Left kidney (tissue), 8 donors: ENCODE measurements around the gene ORM1. TPM values are rescaled to one million over a fixed set of nuclear protein-coding genes. Genes with fewer than 3 reads are reported as not detected.
"Not testable (repeated sequence)": the region's sequence is repeated elsewhere in the genome, so short reads cannot be mapped to it uniquely, and the experiment has no call there.

Experiments used
- DNase-seq: peaks from one replicate; pipeline ENCODE4 v3.0.0-alpha.2; 2013
- long read RNA-seq, 8 donors: transcript quantifications; one replicate each; lab custom pipeline, GENCODE V29; 2026
- polyA plus RNA-seq: library from polyadenylated mRNA; unstranded; fragments of 120-200 nt; gene quantifications from one replicate; pipeline ENCODE4 v1.2.1, GENCODE V29; 2013; ENCODE audit not compliant: insufficient read length

The ORM1 gene
- 0.22 TPM for polyA plus RNA-seq
- long read RNA-seq, donor 1 = 0 reads
- long read RNA-seq, donor 2 = 0 reads
- long read RNA-seq, donor 3 = 0 reads
- long read RNA-seq, donor 4 = 0 reads
- long read RNA-seq, donor 5 = 0 reads
- long read RNA-seq, donor 6 = 0 reads
- long read RNA-seq, donor 7 = 0 reads
- long read RNA-seq, donor 8 = 0 reads

DNA sequence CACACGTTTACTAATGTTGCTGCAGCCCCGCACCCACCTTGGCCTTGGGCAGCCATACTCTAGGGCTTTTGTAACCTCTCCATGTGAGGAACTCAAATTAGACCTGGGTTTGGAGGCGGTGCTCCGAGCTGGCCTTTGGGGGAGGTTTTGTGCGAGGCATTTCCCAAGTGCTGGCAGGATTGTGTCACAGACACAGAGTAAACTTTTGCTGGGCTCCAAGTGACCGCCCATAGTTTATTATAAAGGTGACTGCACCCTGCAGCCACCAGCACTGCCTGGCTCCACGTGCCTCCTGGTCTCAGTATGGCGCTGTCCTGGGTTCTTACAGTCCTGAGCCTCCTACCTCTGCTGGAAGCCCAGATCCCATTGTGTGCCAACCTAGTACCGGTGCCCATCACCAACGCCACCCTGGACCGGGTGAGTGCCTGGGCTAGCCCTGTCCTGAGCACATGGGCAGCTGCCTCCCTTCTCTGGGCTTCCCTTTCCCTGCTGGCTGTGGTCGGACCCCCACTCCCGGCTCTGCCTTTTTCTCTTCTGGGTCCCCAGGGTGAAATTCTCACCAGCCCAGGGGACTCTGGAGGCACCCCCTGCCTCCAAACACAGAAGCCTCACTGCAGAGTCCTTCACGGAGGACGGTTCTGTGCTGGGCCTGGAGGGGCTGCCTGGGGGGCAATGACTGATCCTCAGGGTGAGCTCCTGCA, at the start of gene ORM1:
Gene ORM1 (plus strand): TSS at position 268 of the 701 bp plus-strand sequence. CDS start 36 bp downstream, at position 304.
- not testable (repeated sequence) for DNase-seq

DNA sequence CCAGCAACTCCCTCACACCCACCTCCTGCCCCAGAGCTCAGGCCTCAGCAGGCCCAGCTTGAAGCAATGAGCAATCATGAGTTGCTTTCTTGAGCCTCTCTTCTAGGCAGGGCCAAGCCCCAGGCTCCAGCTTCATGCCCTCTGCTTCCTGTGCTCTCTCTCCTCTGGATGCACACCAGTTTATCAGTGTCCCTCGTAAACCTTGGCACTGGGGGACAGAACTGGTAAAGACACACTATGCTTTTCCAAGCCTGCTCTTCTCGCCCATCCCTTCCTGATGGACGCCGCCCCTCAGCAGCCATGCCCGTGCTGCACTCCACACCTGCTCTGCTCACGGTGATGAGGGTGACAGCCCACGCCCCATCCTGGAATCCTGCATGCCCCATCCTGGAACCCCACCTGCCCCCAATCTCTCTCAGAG, 49.4 kb upstream of the ORM1 start:
- DNase-seq = no peak

GRCh38 chr9:114274217-114274616, 48.7 kb upstream of the ORM1 start:
- DNase-seq = no peak

DNA sequence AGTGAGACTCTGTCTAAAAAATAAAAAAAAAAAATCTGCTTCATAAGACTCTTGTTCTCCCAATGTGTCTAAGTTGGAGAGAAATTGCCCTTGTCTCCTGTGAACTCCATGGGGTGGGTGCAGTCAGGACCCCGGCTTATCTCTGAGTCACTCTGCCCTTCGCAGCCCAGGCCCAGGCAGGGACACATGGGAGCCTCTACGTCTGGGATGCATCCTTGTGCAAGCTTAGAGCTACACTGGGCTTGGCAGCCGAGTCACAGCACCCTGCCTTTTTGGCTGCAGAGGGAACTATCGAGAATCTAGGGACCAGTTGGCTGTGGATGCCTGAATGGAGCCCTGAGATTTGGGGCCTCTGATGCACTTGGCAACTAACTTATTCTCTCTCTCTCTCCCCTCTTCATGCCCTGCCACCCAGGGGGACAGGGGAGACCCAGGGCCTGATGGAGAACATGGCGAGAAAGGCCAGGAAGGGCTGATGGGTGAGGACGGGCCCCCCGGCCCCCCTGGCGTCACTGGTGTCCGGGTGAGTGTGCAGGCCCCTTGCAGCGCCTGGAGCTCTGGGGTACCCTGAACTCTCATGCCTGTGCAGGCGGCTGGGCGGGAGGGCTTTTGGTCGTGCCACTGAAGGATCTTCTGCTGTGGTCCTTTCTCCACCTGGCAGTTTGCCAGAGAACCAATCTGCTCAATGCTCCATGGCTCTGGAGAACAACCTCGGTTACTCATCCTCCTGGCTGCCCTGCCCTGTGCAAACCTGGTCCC, 47.5 kb upstream of the ORM1 start:
- DNase-seq = no peak

- DNase-seq = no peak
These were observed 45.7 kb upstream of the ORM1 start for GRCh38 chr9:114276908-114277821.

DNA sequence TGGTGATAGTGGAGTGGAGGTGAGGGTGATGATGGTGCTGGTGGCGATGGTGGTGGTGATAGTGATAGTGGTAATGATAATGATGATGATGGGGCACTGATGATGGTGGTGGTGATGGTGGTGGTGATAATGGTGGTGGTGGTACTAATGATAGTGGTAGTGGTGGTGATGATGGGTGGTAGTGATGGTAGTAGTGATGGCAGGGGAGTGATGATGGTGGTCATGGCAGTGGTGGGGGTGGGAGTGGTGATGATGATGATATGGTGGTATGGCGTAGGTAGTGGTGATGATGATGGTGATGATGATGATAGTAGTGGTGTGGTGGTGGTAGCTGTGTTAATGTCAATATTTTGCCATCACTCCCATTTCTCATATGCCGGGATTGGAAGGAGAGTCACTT, 44.5 kb upstream of the ORM1 start:
- no peak for DNase-seq

- no peak for DNase-seq
These were observed 43.9 kb upstream of the ORM1 start for GRCh38 chr9:114278881-114279570.

DNA sequence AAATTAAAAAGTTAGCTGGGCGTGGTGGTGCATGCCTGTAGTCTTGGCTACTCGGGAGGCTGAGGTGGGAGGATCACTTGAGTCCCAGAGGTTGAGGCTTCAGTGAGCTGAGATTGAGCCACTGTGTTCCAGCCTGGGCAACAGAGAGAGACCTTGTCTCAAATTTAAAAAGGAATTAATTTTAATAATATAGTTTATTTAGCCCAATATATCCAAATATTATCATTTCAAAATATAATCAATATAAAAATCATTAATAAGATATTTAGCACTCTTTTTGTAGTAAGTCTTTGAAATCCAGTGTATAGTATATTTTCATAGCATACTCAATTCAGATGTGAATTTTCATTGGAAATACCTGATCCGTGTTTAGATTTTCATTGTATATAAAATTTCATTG, 43.2 kb upstream of the ORM1 start:
- DNase-seq = no peak

DNA sequence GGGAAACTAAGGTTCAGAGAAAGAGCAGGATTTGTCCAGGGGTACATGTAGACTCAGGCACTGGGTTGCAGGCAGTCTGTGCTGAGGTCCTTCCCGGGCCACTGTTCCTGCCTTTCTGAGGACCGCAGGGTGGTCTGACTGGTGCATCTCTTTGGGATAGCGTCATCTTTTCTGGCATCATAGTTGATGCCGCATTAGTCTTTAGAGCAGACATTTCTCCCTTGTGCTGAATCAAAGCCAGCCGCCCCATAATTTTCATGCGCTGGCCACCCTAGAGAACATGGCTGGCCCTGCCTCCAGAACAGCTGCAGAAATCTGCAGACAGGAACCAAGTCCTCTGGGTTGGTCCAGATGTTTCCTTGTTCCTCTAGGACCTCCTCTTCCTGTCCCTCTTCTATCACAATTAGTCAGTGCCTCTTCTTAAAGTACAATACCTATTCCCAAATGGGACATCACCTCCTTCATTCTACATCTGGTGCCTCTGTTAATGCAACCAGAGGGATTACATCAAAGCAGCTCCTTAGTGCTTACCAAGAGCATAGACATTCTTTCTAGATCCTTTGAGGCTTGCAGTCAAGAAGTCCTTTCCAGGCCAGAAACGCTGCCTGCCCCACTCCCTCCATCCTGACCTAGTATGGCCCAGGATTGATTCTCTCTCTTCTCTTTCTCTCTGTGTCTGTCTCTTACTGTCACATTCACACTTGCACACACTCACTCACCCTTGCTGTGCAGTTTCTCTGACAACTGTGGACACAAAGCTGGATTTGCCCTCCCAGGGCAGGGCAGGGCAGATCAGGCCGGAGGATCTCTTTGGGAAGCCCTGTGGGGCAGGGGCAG, 42.0 kb upstream of the ORM1 start:
- no peak for DNase-seq

DNA sequence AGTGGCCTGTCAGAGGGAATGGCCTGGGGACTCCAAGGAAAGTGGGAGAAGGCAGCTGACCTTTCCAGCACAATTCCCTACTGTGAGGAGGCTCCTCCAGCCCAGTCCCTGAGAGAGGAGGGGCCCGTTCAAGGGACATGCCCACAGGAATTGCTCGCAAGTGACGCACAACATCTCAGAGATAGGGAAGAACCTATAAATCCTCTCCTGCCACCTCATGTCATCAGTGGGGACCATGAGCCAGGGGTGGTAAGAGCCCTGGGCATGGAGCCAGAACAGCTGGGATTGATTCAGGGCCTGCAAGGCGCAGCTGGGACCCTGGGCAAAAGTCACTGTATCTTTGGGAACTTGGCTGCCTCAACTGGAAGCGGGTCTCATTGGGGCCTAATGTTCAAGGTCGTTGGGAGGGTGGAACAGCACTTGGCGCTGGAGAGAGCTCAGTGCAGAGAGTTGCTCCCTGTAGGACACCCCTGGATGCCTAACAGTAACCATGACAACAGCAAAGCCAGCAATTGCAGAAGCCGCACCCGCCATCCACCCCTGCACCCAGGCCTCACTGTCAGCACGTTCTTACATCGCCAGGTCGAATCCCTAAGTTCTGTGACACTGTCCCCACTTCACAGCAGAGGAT, 41.3 kb upstream of the ORM1 start:
- DNase-seq = no peak

- no peak for DNase-seq
These were observed 40.8 kb upstream of the ORM1 start for GRCh38 chr9:114282104-114282485.

DNA sequence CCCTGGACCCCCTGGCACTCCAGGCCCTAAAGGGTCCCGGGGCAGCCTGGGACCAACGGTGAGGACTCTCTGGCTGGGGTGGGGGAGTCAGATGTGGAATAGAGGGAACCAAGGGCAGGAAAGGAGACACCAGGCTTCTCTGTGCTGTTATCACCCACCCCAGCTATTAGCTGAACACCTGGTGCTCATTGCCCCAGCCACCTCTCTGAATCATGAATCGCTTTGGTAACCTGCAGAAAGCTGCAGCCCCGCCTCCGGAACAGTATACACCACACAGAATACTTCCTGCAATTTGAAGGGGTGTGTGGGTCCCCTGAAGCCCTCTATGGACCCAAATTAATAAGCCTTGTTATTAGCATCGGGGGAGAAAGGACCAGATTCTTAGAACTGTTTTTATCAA, 40.4 kb upstream of the ORM1 start:
- DNase-seq = no peak

- no peak for DNase-seq
These were observed 40.0 kb upstream of the ORM1 start for GRCh38 chr9:114282926-114283325.

GRCh38 chr9:114283551-114284111, 39.3 kb upstream of the ORM1 start:
- no peak for DNase-seq

DNA sequence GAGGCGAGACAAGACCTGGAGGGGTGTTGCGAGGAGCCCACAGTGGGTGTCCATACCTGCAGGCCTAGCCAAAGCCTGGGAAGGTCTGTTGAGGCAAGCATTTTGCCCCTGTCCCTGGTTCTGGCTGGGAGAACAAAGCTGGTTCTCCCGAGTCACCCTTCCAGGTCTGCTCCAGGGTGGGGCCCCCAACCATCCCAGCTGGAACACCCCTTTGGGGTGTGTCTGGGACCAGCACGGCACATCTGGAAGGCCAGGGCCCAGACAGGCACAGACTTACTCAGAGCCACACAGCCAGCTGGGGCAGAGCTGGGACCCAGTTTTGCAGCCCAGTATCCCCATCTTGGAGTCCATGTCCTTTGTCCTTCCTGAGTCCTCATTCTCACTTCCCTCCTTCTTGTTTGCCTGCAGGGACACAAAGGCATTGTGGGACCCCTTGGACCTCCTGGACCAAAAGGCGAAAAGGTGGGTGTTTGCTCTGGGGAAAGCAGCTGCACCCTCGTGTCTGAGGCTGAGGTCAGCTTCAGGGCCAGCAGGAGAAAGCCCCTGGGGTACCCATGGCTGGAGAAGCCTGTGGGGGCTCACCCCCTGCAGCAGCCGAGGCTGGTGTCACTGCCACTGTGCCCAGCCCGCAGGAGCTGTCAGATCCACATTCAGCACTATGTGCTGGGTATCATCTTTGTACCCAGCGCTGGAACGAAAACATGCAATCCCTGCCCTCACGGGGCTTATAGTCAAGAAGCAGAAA, 38.4 kb upstream of the ORM1 start:
- DNase-seq = no peak

GRCh38 chr9:114285166-114285867, 37.6 kb upstream of the ORM1 start:
- DNase-seq = peak; percentile 54

GRCh38 chr9:114286146-114286679, 36.7 kb upstream of the ORM1 start:
- DNase-seq = no peak
